Dedifferentiated amniotic fluid mesenchymal stem cell (primary cell): ENCODE results near the gene TMED8.
A peak's percentile ranks its signal among the peaks of the same experiment; 100 is the strongest.
"Not testable (repeated sequence)": the region's sequence is repeated elsewhere in the genome, so short reads cannot be mapped to it uniquely, and the experiment has no call there.

Experiments
- DNase-seq: peaks from one replicate; pipeline ENCODE4 v3.0.0-alpha.2; 2016; ENCODE audit errors: extremely low spot score

The TMED8 gene, protein sequence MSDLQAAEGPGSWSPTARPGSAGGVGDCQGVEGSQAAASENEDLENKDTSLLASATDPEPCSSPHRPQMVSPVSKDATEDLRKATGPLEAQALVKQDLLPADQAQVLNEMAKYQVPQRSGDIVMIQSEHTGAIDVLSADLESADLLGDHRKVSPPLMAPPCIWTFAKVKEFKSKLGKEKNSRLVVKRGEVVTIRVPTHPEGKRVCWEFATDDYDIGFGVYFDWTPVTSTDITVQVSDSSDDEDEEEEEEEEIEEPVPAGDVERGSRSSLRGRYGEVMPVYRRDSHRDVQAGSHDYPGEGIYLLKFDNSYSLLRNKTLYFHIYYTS

DNA sequence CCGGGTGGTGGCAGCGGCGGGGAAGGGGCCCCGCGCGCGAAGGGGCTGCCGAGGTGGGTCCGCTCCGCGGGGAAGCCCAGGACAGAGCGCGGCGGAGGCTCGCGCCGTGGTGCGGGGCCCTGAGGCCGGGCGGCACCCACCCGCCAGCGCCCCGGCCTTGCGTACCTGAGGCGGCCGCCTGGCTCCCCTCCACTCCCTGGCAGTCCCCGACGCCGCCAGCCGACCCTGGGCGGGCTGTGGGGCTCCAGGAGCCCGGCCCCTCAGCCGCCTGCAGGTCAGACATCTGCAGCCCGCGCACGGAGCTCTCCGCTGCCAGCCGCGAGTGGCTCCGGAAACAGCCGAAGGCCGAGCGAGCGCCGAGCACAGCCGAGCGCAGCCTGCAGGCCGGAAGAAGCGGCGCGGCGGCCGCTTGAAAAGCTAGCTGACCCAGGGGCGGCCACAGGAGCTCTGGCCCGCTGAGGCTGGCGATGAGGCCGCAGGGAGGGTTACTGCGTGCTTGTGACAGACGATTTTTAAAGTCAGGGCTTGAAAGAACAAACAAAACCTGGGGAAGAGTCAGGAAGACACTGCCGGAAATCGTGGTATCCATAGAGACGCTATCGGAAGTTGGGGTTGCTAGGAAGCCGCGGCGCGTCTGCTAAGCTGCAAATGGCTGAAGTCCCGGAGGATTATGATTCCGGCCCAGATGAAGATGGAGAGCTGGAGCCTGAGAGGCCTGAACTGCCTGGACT, at the start of gene TMED8, which contains the start of gene SAMD15:
TSS of gene TMED8 (minus strand) at position 324 of the 731 bp plus-strand sequence. CDS start at position 283, 41 bp downstream.
TSS of gene SAMD15 (plus strand) at position 609 of the 731 bp plus-strand sequence. CDS start at position 649, 40 bp downstream.
- DNase-seq: peak; percentile 76

DNA sequence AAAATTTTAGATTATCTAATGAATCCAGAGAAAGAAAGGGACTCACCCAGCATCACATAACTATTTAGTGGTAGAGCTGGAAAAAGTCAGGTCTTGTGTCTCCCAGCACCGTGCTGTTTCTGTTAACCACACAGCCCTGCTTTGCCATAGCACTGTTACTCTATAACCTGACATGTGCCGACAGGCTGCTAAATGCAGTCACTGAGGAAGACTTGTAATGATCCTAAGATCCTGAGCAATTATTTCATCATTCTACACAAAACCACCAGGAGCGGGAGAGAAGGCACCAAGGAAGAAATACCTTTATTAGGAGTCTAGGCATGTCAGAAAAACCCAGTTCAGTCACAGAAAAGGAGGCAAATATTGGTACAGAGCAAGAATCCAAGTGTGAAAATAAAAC, 49.5 kb upstream of the TMED8 start:
- no peak for DNase-seq

DNA sequence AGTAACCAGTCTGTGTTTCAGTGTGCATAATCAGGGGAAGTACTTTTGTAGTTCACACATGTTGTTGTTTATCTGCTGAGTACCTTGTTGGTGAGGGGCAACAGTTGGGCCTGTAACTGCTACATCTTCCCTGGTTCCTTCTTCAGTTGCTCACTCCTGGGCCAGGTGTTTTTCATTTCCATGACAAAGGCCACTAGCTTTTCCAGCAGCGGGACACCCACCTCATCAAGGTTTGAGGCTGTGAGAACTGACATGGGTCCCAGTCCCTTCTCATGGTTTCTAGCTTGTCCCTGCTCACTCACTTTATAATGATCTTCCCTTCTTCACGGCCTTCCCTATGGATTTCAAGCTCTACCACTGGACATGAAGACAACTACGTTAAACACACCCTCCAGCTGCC, 48.0 kb upstream of the TMED8 start:
- no peak for DNase-seq

DNA sequence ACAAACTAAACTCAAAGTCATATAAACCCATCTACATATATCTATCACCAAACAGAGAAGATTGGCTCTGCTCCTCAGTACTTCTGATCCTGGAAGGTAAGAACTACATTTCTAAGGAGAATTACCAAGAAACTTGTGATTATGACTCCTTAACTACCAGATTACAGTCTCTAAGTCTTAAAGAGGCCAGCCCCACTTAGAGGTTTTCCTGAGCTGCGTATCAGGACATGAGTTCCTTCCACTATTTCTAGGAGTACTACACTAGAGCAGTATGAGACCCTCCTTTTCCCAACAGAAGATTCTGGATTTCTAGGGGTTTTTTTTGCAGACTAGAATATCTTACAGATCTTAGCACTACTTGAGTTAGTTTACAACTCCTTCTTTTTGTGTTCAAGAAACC, 46.5 kb upstream of the TMED8 start, which contains the start of gene NOXRED1:
TSS of gene NOXRED1 (minus strand) at position 101 of the 400 bp plus-strand sequence. CDS start 634 bp downstream, outside the sequence.
- DNase-seq: no peak

DNA sequence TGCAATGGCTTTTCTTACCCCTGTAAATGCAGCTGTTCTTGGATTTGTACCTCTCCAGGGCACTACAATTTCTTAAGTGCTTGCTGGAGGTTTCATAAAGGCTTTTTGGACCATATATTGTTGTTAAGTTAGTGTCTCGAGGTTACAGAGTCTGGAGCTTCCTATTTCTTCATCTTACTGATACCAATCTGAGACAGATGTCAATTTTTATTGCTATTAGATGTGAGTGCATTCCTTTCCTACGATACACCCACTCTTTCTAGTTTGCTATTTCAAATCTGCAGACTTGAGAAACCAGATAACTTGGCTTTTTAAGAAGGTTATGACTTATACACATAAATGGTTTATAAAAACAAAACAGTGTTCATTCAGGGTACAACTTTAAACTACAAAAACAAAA, 44.3 kb upstream of the TMED8 start:
- DNase-seq: no peak

DNA sequence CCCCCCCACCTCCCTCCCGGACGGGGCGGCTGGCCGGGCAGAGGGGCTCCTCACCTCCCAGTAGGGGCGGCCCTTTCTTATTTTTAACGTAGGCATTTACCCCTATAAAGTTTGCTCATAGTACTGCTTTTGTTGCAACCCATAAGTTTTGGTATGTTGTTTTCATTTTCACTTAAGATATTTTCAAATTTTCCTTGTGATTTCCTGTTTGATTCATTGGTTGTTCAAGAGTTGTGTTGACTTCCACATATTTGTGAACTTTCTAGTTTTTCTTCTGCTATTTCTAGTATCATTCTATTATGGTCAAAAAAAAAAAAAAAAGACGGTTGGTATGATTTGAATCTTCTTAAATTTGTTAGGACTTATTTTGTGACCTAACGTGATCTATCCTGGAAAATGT, 39.9 kb upstream of the TMED8 start:
- DNase-seq: no peak

DNA sequence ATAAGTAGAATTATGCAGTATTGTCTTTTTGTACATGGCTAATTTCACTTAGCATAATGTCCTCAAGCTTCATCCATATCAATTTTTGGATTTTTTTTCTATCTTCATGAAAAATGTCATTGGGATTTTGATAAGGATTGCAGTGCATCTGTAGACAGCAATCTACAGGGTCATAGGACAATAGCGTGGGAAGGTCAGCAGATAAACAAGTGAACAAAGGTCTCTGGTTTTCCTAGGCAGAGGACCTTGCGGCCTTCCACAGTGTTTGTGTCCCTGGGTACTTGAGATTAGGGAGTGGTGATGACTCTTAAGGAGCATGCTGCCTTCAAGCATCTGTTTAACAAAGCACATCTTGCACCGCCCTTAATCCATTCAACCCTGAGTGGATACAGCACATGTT, 39.2 kb upstream of the TMED8 start:
- not testable (repeated sequence) for DNase-seq

DNA sequence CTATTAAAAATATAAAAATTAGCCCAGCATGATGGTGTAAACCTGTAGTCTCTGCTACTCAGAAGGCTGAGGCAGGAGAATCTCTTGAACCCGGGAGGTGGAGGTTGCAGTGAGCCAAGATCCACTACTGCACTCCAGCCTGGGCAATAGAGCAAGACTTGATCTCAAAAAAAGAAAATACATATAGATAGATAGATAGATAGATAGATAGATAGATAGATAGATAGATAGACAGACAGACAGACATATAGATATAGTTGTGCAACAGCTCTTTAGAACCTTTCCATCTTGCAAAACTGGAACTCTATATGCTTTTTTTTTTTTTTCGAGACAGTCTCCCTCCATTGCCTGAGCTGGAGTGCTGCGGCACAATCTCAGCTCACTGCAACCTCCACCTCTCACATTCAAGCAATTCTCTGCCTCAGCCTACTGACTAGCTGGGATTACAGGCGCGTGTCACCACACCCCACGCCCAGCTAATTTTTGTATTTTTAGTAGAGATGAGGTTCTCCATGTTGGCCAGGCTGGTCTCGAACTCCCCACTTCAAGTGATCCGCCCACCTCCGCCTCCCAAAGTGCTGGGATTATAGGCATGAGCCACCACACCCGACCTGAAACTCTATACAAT, 38.6 kb upstream of the TMED8 start:
- DNase-seq: not testable (repeated sequence)

DNA sequence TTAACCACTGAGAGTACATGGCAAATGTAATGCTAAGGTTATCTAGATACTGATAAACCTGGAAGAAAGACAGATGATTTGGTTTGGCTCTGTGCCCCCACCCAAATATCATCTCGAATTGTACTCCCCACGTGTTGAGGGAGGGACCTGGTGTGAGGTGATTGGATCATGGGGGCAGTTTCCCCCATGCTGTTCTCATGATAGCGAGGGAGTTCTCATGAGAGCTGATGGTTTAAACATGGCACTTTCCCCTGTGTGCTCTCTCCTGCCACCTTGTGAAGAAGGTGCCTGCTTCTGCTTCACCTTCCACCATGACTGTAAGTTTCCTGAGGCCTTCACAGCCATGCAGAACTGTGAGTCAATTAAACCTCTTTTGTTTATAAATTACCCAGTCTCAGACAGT, 32.2 kb upstream of the TMED8 start:
- no peak for DNase-seq

DNA sequence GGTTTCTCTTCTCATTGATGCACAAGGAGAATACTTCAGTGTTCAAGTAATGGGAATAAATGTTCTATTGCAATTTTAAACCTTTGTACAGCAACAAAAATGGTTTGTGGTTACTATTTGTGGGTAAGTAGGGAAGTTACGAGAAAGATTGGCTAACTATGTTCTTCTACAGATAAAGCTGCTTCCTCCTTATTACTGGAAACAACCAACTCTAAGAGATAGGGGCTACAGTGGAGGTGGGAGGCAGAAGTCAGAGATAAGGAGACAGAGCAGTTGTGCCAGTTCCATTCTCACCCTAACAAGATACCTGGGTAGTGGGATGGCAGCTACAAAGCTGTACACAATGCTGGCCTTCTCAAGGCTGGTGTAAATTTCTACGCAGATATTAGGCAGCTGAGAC, 30.3 kb upstream of the TMED8 start:
- no peak for DNase-seq

DNA sequence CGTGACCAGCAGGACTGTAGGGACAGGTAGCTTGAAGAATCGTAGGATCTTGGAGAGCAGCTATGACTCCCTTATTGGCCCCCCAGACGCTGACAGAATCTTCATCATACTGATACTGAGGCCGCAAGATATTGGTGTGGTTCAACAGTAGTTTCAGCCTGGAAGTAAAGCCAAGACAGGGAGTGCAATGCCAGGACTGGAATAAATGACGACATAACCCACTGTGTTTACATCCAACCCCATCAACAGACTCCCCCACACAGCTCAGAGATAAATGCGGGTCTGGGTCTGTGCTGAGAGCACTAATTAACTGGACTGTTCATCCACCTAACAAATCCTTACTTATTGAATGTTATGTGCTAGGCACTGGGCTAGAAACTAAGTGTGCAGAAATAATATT, 29.8 kb upstream of the TMED8 start:
- no peak for DNase-seq

DNA sequence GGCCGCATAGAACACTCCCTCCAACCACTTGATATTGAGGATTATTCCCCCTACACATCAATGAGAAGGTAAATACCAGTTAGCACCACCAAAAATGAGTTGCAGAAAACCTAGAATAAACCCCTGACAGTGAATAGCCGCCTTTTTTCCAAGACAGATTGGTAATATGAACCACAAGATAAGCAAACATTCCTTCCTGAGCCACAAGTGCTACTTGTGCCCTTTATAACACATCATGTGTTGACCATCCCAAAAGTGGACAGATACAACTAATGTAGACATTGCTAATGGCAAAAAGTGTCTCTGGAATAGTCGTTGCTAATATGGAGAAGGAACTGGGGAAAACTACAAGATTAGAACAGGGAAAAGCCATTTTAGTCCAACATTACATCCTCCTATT, 29.2 kb upstream of the TMED8 start:
- no peak for DNase-seq

DNA sequence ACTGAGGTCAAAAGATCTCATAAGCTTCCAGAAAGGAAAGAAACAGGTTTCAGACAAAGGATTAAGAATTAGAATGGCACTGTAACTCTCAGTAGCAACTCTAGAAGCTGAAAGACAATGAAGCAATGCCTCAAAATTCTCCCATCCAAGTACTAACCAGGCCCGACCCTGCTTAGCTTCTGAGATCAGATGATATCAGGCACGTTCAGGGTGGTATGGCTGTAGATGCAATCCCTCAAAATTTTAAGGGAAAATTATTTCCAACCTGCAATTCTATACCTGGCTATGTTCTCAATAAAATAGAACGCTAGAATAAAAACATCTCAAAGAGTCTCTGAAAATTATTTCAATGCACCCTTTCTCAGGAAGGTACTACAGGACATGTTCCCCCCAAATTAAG, 26.9 kb upstream of the TMED8 start:
- DNase-seq: no peak

DNA sequence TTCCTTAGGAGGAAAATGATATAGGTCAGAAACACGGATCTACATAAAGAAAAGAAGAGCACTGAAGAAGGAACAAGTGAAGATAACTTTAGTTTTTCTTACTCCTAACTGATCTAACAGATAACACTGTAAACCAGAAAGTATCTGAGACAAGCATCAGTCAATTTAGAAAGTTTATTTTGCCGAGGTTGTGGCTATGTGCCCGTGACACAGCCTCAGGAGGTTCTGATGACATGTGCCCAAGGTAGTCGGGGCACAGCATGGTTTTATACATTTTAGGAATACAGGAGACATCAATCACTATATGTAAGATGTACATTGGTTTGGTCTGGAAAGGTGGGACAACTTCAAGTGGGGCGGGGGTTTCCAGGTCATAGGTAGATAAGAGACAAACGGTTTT, 23.3 kb upstream of the TMED8 start:
- DNase-seq: no peak

DNA sequence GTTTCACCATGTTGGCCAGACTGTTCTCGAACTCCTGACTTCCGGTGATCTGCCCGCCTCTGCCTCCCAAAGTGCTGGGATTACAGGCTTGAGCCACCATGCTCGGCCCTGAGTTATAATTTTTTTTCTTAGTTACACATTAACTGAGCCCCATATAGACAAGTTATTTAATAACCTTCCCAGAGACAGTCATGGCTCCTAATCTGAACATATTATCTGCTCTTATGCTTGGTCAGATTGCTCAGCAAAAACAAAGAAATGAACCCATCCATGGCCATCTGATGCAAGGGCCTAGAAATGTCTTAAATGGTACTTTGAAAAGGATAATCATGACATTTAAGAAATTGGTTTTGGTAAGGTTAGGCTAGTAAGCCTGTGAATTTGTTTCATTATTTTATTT, 13.3 kb upstream of the TMED8 start:
- no peak for DNase-seq

DNA sequence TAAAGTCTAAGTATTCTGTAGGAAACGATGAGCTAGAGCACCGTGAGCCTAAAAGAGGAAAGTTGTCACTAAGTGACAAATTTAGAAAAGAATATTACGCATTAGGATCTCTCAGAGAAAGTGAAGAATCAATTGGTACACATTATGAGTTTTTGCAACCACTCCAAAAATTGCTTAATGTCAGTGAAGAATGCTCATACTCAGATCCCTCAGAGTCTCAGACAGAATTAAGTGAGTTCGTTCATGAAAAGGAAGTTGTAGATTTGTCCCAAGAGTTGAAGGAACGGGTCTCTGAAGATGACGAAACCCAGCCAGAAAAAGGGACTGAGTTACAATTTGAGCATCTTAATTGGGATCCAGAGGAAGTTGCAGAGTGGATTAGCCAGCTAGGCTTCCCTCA, 1.8 kb upstream of the TMED8 start:
- DNase-seq: no peak

DNA sequence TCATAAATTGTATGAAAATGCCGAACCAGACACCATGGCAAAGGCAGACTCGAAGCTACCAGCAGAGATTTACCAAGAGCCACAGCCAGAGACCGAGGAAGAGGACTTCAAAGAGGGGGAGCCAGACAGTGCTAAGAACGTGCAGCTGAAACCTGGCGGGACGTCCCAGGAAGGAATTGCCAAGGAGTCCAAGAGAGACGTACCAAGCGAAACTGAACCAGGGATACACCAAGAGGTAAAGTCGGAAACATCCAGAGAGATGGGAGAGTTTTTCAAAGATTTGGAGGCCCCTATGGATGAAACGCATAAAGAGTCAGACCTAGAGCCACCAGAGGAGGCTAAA, 579 bp upstream of the TMED8 start:
- DNase-seq: no peak

DNA sequence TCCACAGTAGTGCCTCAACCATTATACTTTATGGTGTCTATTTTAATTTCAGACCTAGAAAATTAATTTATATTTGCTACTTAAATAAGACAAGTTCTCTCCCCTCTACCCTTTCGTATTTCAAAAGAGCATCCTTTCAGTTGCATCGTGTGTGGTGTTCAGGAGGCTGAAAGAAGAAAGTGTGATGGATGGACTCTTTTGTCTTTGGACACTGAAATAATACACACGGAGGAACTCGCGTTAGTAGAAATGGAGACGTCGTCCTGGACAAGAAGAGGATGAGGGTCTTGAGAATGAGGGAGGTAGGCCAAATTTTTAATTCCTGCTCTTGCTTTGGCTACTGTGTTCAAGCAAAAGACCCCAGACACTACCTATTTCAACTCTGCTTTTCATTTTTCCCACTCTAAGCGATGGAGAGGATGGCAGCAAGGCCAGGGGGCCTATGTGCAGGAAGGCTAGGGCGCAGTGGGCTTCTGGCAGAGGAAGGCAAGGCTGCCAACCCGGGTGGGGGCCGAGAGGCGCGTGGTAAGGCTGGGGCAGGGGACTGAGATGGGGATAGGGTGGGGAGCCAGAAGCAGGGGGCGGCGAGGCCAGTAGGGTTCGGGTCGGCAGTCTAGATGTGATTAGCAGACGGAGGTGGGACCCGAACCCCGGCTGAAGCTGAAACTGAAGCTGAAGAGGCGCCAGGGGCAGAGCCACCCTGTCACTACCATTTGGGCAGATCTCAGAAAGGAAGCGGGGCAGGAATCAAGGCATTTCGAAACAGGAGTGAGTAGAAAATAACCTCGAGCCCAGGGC, 722 bp downstream of the TMED8 start:
- no peak for DNase-seq

DNA sequence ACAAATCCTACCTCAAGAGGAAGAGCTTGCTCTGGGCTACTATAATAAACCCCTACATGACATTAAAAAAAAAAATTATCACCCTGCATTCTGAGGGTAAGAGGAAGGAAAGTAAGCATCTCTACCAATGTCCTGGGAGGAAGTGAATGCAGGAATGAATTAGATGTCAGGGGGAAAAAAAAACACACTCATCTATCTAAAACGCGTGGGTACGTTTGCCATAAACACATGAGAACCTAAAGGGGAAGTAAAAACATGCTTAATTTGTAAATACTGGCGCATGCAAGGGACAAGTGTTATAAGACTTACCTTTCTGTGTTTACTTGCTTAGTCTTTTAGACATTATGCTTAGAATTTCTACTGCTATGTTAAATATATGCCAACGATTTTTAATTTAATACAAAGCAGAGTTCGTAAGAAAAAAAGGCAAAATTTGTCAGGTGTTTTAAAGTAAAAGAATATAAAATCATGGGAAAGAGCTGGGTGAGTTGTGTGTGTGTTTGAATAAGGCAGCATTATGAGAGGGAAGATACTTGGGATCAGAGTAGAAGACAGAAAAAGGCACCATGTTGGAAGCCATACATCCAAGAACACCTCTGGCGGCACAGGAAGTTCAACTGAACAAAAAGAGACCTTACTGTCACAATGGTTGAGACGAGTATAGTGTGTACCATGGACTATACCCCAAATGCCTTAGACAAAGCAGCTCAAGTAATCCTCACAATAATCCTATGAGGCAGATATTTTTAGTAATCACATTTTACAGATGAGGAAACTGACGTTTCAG, 1.5 kb downstream of the TMED8 start:
- no peak for DNase-seq

DNA sequence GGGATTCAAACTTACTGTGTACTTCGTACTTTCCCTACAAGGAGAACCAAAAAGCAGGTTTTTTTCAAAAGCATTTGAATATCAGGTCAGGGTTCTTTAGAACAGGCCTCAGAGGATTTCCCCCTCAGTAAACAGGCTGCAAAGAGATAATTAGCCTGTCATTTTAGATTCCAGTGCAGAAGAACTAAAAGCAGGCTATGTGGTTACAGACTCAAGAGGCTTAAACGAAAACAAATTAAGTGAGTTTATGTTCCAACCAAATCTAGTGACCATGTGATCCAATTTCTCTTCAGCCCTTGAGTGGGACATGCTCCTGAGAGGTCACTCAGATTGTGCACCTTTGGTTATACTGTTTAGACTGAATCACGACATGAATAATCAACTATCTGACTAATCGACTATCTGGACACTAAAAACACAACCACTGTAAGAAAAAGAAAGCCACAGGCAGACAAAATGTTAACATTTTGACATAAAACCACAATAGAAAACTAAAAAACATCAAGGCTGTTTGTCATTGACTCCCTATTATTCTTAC, 4.5 kb downstream of the TMED8 start:
- no peak for DNase-seq

DNA sequence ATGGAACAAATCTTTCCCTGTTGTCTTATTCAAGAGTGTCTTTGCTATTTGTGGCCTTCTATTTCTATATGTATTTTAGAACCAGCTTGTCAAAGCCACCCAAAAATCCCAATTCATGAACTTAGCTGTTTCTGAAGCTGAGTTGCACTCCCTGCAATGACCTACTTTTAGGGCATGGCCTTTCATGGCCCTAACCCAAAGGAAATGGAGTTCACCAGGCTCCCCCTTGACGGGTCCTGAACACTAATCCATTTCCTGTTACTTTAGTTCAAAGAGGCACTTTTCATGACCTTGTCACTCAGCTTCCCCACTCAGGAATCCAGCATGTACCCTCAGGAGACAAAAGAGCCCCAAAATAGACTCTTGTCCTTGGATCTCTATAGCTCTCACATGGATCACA, 7.6 kb downstream of the TMED8 start:
- no peak for DNase-seq
